ENCODE measurements around the gene CALR. TPM values are rescaled to one million over a fixed set of nuclear protein-coding genes. Genes with fewer than 3 reads are reported as not detected.

CALR gene
- total and polyA plus RNA-seq, 9 of the 15 experiments (the other 6 are each of a cell fraction or from before 2014, with no cell fraction given) = 126 to 811 (median 642) TPM

- DNase-seq (ENCODE audit: extremely low read depth in 1 of 4, low spot score in 3 of 4) = no peak
- no peak for ATAC-seq
- no peak for TF ChIP-seq TAF7 (tag; IDR thresholded peaks at IDR 0.05)
- no peaks in the 10 kb centered on the region for H3K9me3 ChIP-seq (replicated peaks; ENCODE audit: control insufficient read depth, insufficient read depth, low read depth, low read length)
- H3K79me2 ChIP-seq (ENCODE audit: control insufficient read depth, insufficient read depth, low read length) = 0 out of 3 replicates have a peak, but pooled peaks cover 5% of the 10 kb centered on the region
- H3K9ac ChIP-seq (ENCODE audit: insufficient read depth in 1 of 2, low read depth in 2 of 2, low read length in 2 of 2) = peak overlapping the region in 1 of 2 experiments; percentile 78; a peak in 2 of 4 replicates
- H4K20me1 ChIP-seq (replicated peaks; ENCODE audit: control insufficient read depth, insufficient read depth, low read length) = no peaks in the 10 kb centered on the region
- WGBS (ENCODE audit: insufficient coverage, low coverage, missing lambda C conversion rate) = 63% methylated on average over 13 of the region's 22 CpGs
- CTCF ChIA-PET (ENCODE audit: low intra/inter-chr PET ratio) = no interaction called here
- H3K27ac ChIP-seq (ENCODE audit: extremely low read depth, low read depth, low read length) = no peak overlapping the region
- H3K9me1 ChIP-seq (ENCODE audit: control insufficient read depth, insufficient read depth, low read length) = no peaks in the 10 kb centered on the region
- no peak overlapping the region for H3K4me3 ChIP-seq
- intact Hi-C loops (cut with micrococcal nuclease) (no loop called here), in situ Hi-C loops (cut with MboI) (no loop called here)
- peaks cover 12 to 40% of the 10 kb centered on the region in 2 experiments; a peak in 4 of 5 replicates for H3K4me1 ChIP-seq (replicated peaks in 1 of 2; ENCODE audit: control insufficient read depth in 2 of 2, insufficient read depth in 2 of 2, low read length in 2 of 2)
- H2AFZ ChIP-seq (ENCODE audit: low read depth, low read length) = no peak overlapping the region
- H3K36me3 ChIP-seq (ENCODE audit: control insufficient read depth, insufficient read depth, low read length) = no peaks in the 10 kb centered on the region
- no TSS peak for BruUV-seq (replicated peaks)
- no peaks in the 10 kb centered on the region; a peak in 1 of 5 replicates for H3K27me3 ChIP-seq (ENCODE audit: control insufficient read depth in 2 of 2, insufficient read depth in 2 of 2, low read length in 2 of 2)
- POLR2A ChIA-PET = no interaction called here
- FAIRE-seq = no peak
- H3K4me2 ChIP-seq (ENCODE audit: insufficient read depth, low read length) = no peak overlapping the region
Measured at GRCh38 chr19:12990431-12990830, 52.0 kb downstream of the CALR start.

GRCh38 chr19:12990853-12991252 lies 52.4 kb downstream of the CALR start:
- no peak for ATAC-seq
- no TSS peak for BruUV-seq (replicated peaks)
- Histone ChIP-seq H3K79me2 (ENCODE audit: control insufficient read depth, insufficient read depth, low read length) (peaks cover 6% of the 10 kb centered on the region; the same call in 2 of the 3 replicates), H3K27ac (ENCODE audit: extremely low read depth, low read depth, low read length) (no peak overlapping the region; the same call in 2 of the 3 replicates), H4K20me1 (replicated peaks; ENCODE audit: control insufficient read depth, insufficient read depth, low read length) (no peaks in the 10 kb centered on the region), H3K9me1 (ENCODE audit: control insufficient read depth, insufficient read depth, low read length) (no peaks in the 10 kb centered on the region), H3K36me3 (ENCODE audit: control insufficient read depth, insufficient read depth, low read length) (no peaks in the 10 kb centered on the region), H3K4me2 (ENCODE audit: insufficient read depth, low read length) (no peak overlapping the region), H3K9me3 (replicated peaks; ENCODE audit: control insufficient read depth, insufficient read depth, low read depth, low read length) (no peaks in the 10 kb centered on the region), H3K4me3 (no peak overlapping the region), H3K9ac (ENCODE audit: insufficient read depth in 1 of 2, low read depth in 2 of 2, low read length in 2 of 2) (peak overlapping the region in 1 of 2 experiments; percentile 78; a peak in 2 of 4 replicates), H3K4me1 (replicated peaks in 1 of 2; ENCODE audit: control insufficient read depth in 2 of 2, insufficient read depth in 2 of 2, low read length in 2 of 2) (peaks cover 8 to 37% of the 10 kb centered on the region in 2 experiments; a peak in 4 of 5 replicates), H2AFZ (ENCODE audit: low read depth, low read length) (no peak overlapping the region), H3K27me3 (ENCODE audit: control insufficient read depth in 2 of 2, insufficient read depth in 2 of 2, low read length in 2 of 2) (no peaks in the 10 kb centered on the region; a peak in 1 of 5 replicates)
- CTCF ChIA-PET (ENCODE audit: low intra/inter-chr PET ratio) = no interaction called here
- in situ Hi-C loops (cut with MboI) (no loop called here), intact Hi-C loops (cut with micrococcal nuclease) (no loop called here)
- peak; percentile 42 for FAIRE-seq
- POLR2A ChIA-PET = no interaction called here
- WGBS (ENCODE audit: insufficient coverage, low coverage, missing lambda C conversion rate) = 48% methylated on average over 3 of the region's 3 CpGs
- no peak for DNase-seq (ENCODE audit: extremely low read depth in 1 of 4, low spot score in 3 of 4)
- TF ChIP-seq HBP1 (CRISPR knock-in tag; IDR thresholded peaks at IDR 0.05) = 0 out of 2 replicates have a peak, but pooled peaks have one; percentile 6
- peak; percentile 68 for TF ChIP-seq EGR1 (conservative IDR thresholded peaks at IDR 0.05)
- no peak for TF ChIP-seq ZNF511 (CRISPR knock-in tag; IDR thresholded peaks at IDR 0.05)
